ENCODE data around the gene PHLPP1.

The PHLPP1 gene

DNA sequence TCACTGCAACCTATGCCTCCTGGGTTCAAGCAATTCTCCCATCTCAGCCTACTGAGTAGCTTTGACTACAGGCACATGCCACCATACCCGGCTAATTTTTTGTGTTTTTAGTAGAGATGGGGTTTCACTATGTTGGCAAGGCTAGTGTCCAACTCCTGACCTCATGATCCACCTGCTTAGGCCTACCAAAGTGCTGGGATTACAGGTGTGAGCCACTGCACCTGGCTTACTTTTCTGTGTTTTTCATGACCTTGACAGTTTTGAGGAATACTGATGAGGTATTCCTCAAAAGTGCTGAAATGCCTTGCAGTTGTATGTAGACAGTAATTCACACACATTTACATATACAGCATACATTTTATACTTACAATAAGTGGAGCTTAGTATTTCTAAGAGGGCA lies 126.1 kb downstream of the PHLPP1 start:
- no peak for DNase-seq (ENCODE audit: low read depth, low spot score)
- no peak overlapping the region for H3K4me3 ChIP-seq
- H3K36me3 ChIP-seq (ENCODE audit: insufficient read depth, low read length): no peaks in the 10 kb centered on the region
- H3K27ac ChIP-seq: no peak overlapping the region
- no peaks in the 10 kb centered on the region for H3K9me3 ChIP-seq (ENCODE audit: low read depth, low read length)
- TF ChIP-seq EZH2 (IDR thresholded peaks at IDR 0.05) (no peak), FOXP2 (optimal IDR thresholded peaks at IDR 0.05; ENCODE audit: control extremely low read depth, extremely low read length, insufficient read depth) (no peak), POLR2AphosphoS5 (IDR thresholded peaks at IDR 0.05; ENCODE audit: borderline replicate concordance, low read depth, low read length) (no peak)
- no peak overlapping the region for H3K9ac ChIP-seq (ENCODE audit: insufficient read length)

DNA sequence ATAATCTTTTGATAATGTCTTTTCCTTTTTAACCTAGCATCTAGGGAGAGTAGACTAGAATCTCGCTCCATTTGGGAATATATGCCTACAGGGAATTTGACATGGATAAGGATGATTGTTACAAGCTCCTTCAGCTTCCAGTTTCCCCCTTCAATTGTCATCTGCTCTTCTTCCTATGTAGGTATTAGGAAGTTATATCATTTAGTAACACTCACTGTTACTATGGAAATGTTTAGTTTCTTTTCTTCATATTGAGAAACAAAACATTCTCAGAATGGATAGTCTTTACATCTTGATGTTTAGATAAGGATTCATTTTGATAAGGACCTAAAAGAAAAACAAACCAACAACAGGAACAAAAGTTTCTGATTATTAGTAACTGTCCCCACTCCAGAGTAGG lies 127.6 kb downstream of the PHLPP1 start:
- Histone ChIP-seq H3K4me3 (no peak overlapping the region), H3K9ac (ENCODE audit: insufficient read length) (no peak overlapping the region), H3K27ac (no peak overlapping the region), H3K36me3 (ENCODE audit: insufficient read depth, low read length) (no peaks in the 10 kb centered on the region), H3K9me3 (ENCODE audit: low read depth, low read length) (no peaks in the 10 kb centered on the region)
- TF ChIP-seq POLR2AphosphoS5 (IDR thresholded peaks at IDR 0.05; ENCODE audit: borderline replicate concordance, low read depth, low read length) (no peak), FOXP2 (optimal IDR thresholded peaks at IDR 0.05; ENCODE audit: control extremely low read depth, extremely low read length, insufficient read depth) (no peak), EZH2 (IDR thresholded peaks at IDR 0.05) (no peak)
- no peak for DNase-seq (ENCODE audit: low read depth, low spot score)

DNA sequence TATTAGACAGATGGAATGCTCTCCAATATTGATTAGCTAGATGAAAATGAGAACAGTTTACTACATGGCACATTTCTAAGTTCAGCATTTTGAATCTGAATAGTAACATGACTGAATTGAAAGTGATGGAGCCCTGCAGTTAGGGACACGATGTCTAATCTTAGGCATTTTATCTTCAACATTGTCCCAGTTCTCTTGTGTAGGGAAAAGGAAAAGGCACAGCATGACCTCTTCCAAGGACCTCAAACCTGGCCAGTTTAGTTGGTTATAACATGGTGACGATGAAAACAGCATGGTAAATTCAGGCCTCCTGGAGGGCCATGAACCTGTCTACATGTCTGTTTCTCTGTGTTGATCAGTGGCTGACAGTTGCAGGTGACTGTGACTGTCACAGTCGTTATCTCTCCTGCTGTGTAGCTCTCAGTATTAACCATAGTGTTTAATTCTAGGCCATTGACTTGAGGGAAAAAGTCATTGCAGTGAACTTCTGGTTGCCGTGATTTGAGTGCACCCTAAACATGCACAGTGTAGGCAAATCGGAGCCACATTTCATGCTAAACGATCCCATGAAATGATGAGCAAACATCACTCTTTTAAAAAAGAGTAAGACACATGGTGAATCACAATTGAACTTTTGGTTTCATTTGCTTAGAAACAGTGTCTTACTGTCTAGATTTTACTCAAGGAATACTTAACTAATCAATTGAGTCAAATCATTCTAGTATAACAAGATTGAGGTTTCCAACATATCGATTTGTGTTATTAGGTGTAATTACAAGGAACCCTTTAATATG lies 129.7 kb downstream of the PHLPP1 start:
- Histone ChIP-seq H3K9ac (ENCODE audit: insufficient read length) (no peak overlapping the region), H3K36me3 (ENCODE audit: insufficient read depth, low read length) (no peaks in the 10 kb centered on the region), H3K9me3 (ENCODE audit: low read depth, low read length) (no peaks in the 10 kb centered on the region), H3K4me3 (no peak overlapping the region), H3K27ac (no peak overlapping the region)
- no peak for DNase-seq (ENCODE audit: low read depth, low spot score)
- TF ChIP-seq EZH2 (IDR thresholded peaks at IDR 0.05): no peak
- no peak for TF ChIP-seq POLR2AphosphoS5 (IDR thresholded peaks at IDR 0.05; ENCODE audit: borderline replicate concordance, low read depth, low read length)
- no peak for TF ChIP-seq FOXP2 (optimal IDR thresholded peaks at IDR 0.05; ENCODE audit: control extremely low read depth, extremely low read length, insufficient read depth)

DNA sequence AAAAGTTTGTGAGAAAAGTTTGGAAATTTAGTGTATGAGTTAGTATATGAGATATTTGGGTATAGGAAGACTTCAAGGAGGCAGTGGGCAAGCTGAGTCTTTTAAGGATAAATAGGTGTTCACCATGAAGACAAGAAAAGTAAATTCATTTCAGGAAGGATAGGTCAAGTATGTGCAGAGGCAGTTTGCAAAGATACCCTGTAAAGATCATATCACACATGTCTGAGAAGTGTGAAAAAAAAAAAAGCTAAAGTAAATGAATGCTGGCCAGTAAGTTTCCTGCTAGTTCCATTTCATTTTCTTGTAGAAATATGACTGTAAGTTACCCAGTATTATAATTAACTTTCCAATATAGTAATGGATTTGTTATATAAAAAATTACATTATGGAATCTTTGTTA lies 131.0 kb downstream of the PHLPP1 start:
- no peak overlapping the region for H3K27ac ChIP-seq
- DNase-seq (ENCODE audit: low read depth, low spot score): no peak
- TF ChIP-seq POLR2AphosphoS5 (IDR thresholded peaks at IDR 0.05; ENCODE audit: borderline replicate concordance, low read depth, low read length) (no peak), EZH2 (IDR thresholded peaks at IDR 0.05) (no peak), FOXP2 (optimal IDR thresholded peaks at IDR 0.05; ENCODE audit: control extremely low read depth, extremely low read length, insufficient read depth) (no peak)
- no peak overlapping the region for H3K4me3 ChIP-seq
- H3K9ac ChIP-seq (ENCODE audit: insufficient read length): no peak overlapping the region
- no peaks in the 10 kb centered on the region for H3K36me3 ChIP-seq (ENCODE audit: insufficient read depth, low read length)
- H3K9me3 ChIP-seq (ENCODE audit: low read depth, low read length): no peaks in the 10 kb centered on the region

DNA sequence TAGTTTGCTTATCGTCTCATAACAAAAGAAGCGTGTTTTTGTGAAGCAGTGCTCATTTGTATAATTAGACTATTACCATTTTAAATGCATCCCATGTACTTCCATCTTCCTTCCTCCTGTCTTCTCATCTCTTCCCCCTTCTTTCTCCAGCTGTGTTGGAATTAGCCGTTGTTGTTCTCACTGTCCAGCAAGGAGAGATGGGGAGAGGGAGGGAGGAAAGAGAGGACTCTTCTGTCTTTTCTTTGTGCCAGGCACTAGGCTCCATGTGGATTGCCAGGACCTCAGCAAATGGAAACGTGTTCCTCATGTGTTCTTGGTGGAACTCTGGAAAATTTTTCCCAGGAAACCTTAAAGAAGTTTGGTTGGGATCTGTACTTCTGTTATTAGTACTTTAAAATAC lies 131.7 kb downstream of the PHLPP1 start:
- Histone ChIP-seq H3K9ac (ENCODE audit: insufficient read length) (no peak overlapping the region), H3K27ac (no peak overlapping the region), H3K36me3 (ENCODE audit: insufficient read depth, low read length) (no peaks in the 10 kb centered on the region), H3K4me3 (no peak overlapping the region), H3K9me3 (ENCODE audit: low read depth, low read length) (no peaks in the 10 kb centered on the region)
- TF ChIP-seq EZH2 (IDR thresholded peaks at IDR 0.05) (no peak), FOXP2 (optimal IDR thresholded peaks at IDR 0.05; ENCODE audit: control extremely low read depth, extremely low read length, insufficient read depth) (no peak), POLR2AphosphoS5 (IDR thresholded peaks at IDR 0.05; ENCODE audit: borderline replicate concordance, low read depth, low read length) (no peak)
- no peak for DNase-seq (ENCODE audit: low read depth, low spot score)

DNA sequence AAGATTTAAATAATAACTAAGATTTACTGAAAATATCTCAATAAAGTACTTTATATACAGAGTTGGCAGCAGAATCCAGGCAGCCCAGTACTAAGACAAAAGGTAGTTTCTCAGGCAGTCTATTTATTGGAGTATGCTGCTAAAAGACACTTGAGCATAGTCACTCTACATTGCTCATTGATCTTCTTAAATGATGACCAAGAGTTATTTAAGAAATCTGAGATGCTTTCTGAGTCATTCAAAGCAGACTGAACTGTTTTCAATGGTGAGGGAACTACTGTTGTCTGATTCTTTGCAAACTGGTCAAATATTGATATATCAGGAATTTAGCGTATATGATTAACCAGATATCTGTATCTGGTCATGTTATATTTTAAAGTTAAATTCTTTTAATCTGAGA lies 133.6 kb downstream of the PHLPP1 start:
- Histone ChIP-seq H3K27ac (no peak overlapping the region), H3K9ac (ENCODE audit: insufficient read length) (no peak overlapping the region), H3K4me3 (no peak overlapping the region), H3K9me3 (ENCODE audit: low read depth, low read length) (no peaks in the 10 kb centered on the region), H3K36me3 (ENCODE audit: insufficient read depth, low read length) (no peaks in the 10 kb centered on the region)
- no peak for TF ChIP-seq POLR2AphosphoS5 (IDR thresholded peaks at IDR 0.05; ENCODE audit: borderline replicate concordance, low read depth, low read length)
- no peak for TF ChIP-seq FOXP2 (optimal IDR thresholded peaks at IDR 0.05; ENCODE audit: control extremely low read depth, extremely low read length, insufficient read depth)
- no peak for TF ChIP-seq EZH2 (IDR thresholded peaks at IDR 0.05)
- no peak for DNase-seq (ENCODE audit: low read depth, low spot score)

DNA sequence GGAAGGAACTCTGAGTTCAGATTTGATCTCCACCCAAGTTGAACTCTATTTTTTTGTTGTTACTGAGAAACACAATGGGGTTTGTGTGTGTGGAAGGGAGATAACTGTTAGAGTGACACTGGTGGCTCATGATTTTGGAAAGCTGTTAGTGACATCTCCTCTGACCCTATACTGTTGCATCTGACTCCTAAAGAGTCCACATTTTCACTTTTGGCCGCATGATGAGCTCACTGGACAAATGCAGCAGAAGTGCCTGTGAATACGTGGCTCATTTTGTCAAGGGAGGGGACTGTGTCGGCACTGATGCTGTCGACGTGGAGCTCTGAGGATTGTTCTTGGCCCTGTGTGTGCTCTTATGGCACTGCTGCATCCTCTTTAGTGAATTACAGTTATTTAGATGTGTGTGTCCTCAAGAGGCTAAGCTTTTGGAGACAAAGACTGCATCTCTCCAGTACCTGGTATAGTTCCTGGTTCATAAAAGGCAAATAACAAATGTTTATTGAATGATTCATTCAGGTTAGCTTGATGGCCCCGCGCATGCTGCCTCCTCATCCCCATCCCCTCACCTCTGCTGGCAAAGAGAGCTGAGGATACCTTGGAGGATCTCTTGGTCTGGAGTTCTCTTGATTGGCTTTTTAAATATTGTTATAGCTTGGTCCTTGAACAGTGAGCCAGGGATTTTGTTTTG lies 135.4 kb downstream of the PHLPP1 start:
- H3K9me3 ChIP-seq (ENCODE audit: low read depth, low read length): no peaks in the 10 kb centered on the region
- no peak overlapping the region for H3K27ac ChIP-seq
- no peaks in the 10 kb centered on the region for H3K36me3 ChIP-seq (ENCODE audit: insufficient read depth, low read length)
- no peak overlapping the region for H3K4me3 ChIP-seq
- no peak overlapping the region for H3K9ac ChIP-seq (ENCODE audit: insufficient read length)
- no peak for TF ChIP-seq POLR2AphosphoS5 (IDR thresholded peaks at IDR 0.05; ENCODE audit: borderline replicate concordance, low read depth, low read length)
- TF ChIP-seq EZH2 (IDR thresholded peaks at IDR 0.05): no peak
- no peak for TF ChIP-seq FOXP2 (optimal IDR thresholded peaks at IDR 0.05; ENCODE audit: control extremely low read depth, extremely low read length, insufficient read depth)
- DNase-seq (ENCODE audit: low read depth, low spot score): no peak

DNA sequence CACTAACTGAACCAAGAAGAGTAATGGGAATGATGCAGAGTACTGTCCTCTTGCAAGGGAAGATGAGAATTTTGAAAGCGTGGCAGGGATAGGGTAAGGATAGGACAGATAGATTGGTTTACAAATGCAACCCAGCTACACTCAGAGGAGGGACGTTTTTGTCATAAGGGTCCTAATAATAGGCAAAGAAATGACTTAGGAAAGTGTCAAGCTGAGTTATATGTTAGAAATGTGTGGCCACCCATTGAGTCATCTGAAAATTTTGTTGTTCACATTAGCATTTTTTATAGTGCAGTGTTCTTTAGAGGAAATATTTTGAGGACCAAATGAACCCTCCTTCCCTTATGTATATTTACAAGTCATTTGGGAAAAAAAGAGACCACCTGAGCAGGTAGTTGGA lies 137.5 kb downstream of the PHLPP1 start:
- Histone ChIP-seq H3K9ac (ENCODE audit: insufficient read length) (no peak overlapping the region), H3K36me3 (ENCODE audit: insufficient read depth, low read length) (no peaks in the 10 kb centered on the region), H3K4me3 (no peak overlapping the region), H3K27ac (no peak overlapping the region), H3K9me3 (ENCODE audit: low read depth, low read length) (no peaks in the 10 kb centered on the region)
- no peak for TF ChIP-seq FOXP2 (optimal IDR thresholded peaks at IDR 0.05; ENCODE audit: control extremely low read depth, extremely low read length, insufficient read depth)
- TF ChIP-seq EZH2 (IDR thresholded peaks at IDR 0.05): no peak
- TF ChIP-seq POLR2AphosphoS5 (IDR thresholded peaks at IDR 0.05; ENCODE audit: borderline replicate concordance, low read depth, low read length): no peak
- DNase-seq (ENCODE audit: low read depth, low spot score): no peak
